GM12878 (cell line): Measurements from ENCODE around the gene SORBS2. TPM values are rescaled to one million over a fixed set of nuclear protein-coding genes. Genes with fewer than 3 reads are reported as not detected.

Experiments
- ATAC-seq: fragments of 200-7000 bp; cut with Tn5 transposase; 3 replicates; pipeline ENCODE4 v1.9.1; 2020; ENCODE audit warnings: mild to moderate bottlenecking, moderate library complexity
- BruUV-seq: library from RNA; stranded (reverse); fragments of 400-500 nt; replicated peaks from 2 replicates; lab custom pipeline; 2021; lab: Mats Ljungman, UMichigan
- CTCF ChIA-PET: fragments of 300-600 bp; sonication (Branson Sonifier 250); formaldehyde crosslinking; extraction: SDS; loops from one replicate; lab custom pipeline; 2021; ENCODE audit warnings: inconsistent platforms; lab: Yijun Ruan, JAX
- POLR2A ChIA-PET: fragments of 350-600 bp; formaldehyde crosslinking; extraction: SDS; loops from one replicate; lab custom pipeline; 2021; ENCODE audit warnings: inconsistent platforms; lab: Charles Lee
- RAD21 ChIA-PET: fragments of 300-600 bp; sonication (Branson Sonifier 250); formaldehyde crosslinking; loops from one replicate; lab custom pipeline; 2023; ENCODE audit warnings: antibody characterized with exemption; ENCODE audit not compliant: unreplicated experiment; lab: Charles Lee
- SMC1A ChIA-PET: fragments of 300-600 bp; sonication (Branson Sonifier 250); formaldehyde crosslinking; loops from one replicate; lab custom pipeline; 2023; ENCODE audit not compliant: unreplicated experiment, uncharacterized antibody; lab: Charles Lee
- DNase-seq: peaks from one replicate; pipeline ENCODE4 v3.0.0-alpha.2; 2011; ENCODE audit warnings: low read depth, low spot score
- FAIRE-seq: peaks from 3 replicates; lab custom pipeline; 2011; peaks lifted over from hg19 to GRCh38; lab: Jason Lieb, UNC
- H2AFZ ChIP-seq: 2 replicates; pipeline ENCODE4 v1.6.0; 2011; ENCODE audit warnings: low read depth, low read length, control low read depth; ENCODE audit not compliant: control insufficient read depth
- H3K27ac ChIP-seq: 2 replicates; pipeline ENCODE4 v1.5.1; 2011; ENCODE audit warnings: control low read depth; ENCODE audit not compliant: control insufficient read depth, insufficient read depth
- H3K27me3 ChIP-seq, 2 experiments: replicated peaks in 1 of 2; 2 replicates each; pipeline versions ENCODE4 v1.6.0 to v1.6.1; 2011; ENCODE audit warnings: low read length in 1 of 2; ENCODE audit not compliant: control insufficient read depth in 2 of 2, insufficient read depth in 2 of 2
- H3K36me3 ChIP-seq, 2 experiments: 2 replicates each; pipeline ENCODE4 v1.5.1; 2011; ENCODE audit warnings: low read length in 1 of 2; ENCODE audit not compliant: control insufficient read depth in 2 of 2, insufficient read depth in 2 of 2
- H3K4me1 ChIP-seq: 2 replicates; pipeline ENCODE4 v1.6.1; 2011; ENCODE audit warnings: mild to moderate bottlenecking, low read length, moderate library complexity, mixed read lengths; ENCODE audit not compliant: control insufficient read depth, insufficient read depth
- H3K4me2 ChIP-seq: 2 replicates; pipeline ENCODE4 v1.6.0; 2011; ENCODE audit warnings: control low read depth; ENCODE audit not compliant: control insufficient read depth, insufficient read depth
- H3K4me3 ChIP-seq: fragments of 200-600 bp; sonication (generic); 2 replicates; pipeline ENCODE4 v1.5.1; 2016
- H3K79me2 ChIP-seq: 2 replicates; pipeline ENCODE4 v1.6.0; 2011; ENCODE audit warnings: low read length; ENCODE audit not compliant: control insufficient read depth, insufficient read depth
- H3K9ac ChIP-seq: 2 replicates; pipeline ENCODE4 v1.8.0; 2011; ENCODE audit warnings: low read length, control low read depth, mixed read lengths; ENCODE audit not compliant: control insufficient read depth, insufficient read depth
- H3K9me3 ChIP-seq: replicated peaks from 3 replicates; pipeline ENCODE4 v1.5.1; 2011; ENCODE audit warnings: mild to moderate bottlenecking, low read length; ENCODE audit not compliant: control insufficient read depth, insufficient read depth
- H4K20me1 ChIP-seq: 2 replicates; pipeline ENCODE4 v1.6.0; 2011; ENCODE audit not compliant: control insufficient read depth, insufficient read depth
- DPF2 ChIP-seq: fragments of 450-650 bp; IDR thresholded peaks from 2 replicates; pipeline ENCODE4 v1.6.1; 2017; ENCODE audit warnings: mild to moderate bottlenecking
- EZH2 ChIP-seq: IDR thresholded peaks from 2 replicates; pipeline ENCODE4 v1.6.1; 2012; ENCODE audit warnings: low read depth, mild to moderate bottlenecking, control low read depth, inconsistent platforms, low read length, borderline replicate concordance; ENCODE audit not compliant: control insufficient read depth
- IRF4 ChIP-seq: IDR thresholded peaks from 2 replicates; pipeline ENCODE4 v1.6.1; 2011; ENCODE audit warnings: low read depth, low read length
- MEF2B ChIP-seq: fragments of 450-650 bp; IDR thresholded peaks from 2 replicates; pipeline ENCODE4 v1.6.1; 2018; ENCODE audit warnings: mild to moderate bottlenecking, moderate library complexity; ENCODE audit not compliant: partially characterized antibody, poor library complexity, severe bottlenecking
- MYC ChIP-seq: IDR thresholded peaks from 2 replicates; pipeline ENCODE4 v1.6.1; 2011; ENCODE audit warnings: mild to moderate bottlenecking, low read length, moderate library complexity, inconsistent platforms; ENCODE audit not compliant: insufficient read depth, insufficient replicate concordance, insufficient read length, severe bottlenecking
- NR2C1 ChIP-seq: fragments of 450-650 bp; IDR thresholded peaks from 2 replicates; pipeline ENCODE4 v1.6.1; 2017; ENCODE audit warnings: antibody characterized with exemption, mild to moderate bottlenecking, moderate library complexity
- PML ChIP-seq: IDR thresholded peaks from 2 replicates; pipeline ENCODE4 v1.6.1; 2012; ENCODE audit warnings: low read length, inconsistent platforms
- SIX5 ChIP-seq: IDR thresholded peaks from 2 replicates; pipeline ENCODE4 v1.6.1; 2011; ENCODE audit warnings: mild to moderate bottlenecking, low read depth, low read length, moderate library complexity; ENCODE audit not compliant: severe bottlenecking
- SP1 ChIP-seq: IDR thresholded peaks from one replicate; pipeline ENCODE4 v1.6.1; 2011; ENCODE audit warnings: low read depth, low read length
- SREBF2 ChIP-seq: IDR thresholded peaks from 2 replicates; pipeline ENCODE4 v1.6.1; 2012; ENCODE audit warnings: mild to moderate bottlenecking, low read length
- TCF12 ChIP-seq: IDR thresholded peaks from 2 replicates; pipeline ENCODE4 v1.6.1; 2011; ENCODE audit warnings: low read depth, mild to moderate bottlenecking, low read length
- ZNF207 ChIP-seq: fragments of 450-650 bp; IDR thresholded peaks from 2 replicates; pipeline ENCODE4 v1.6.1; 2014; ENCODE audit warnings: antibody characterized with exemption, mild to moderate bottlenecking, borderline replicate concordance
- ZSCAN29 ChIP-seq: fragments of 450-650 bp; IDR thresholded peaks from 2 replicates; pipeline ENCODE4 v1.6.1; 2017; ENCODE audit warnings: mild to moderate bottlenecking, moderate library complexity
- WGBS: methylation state at CpG from one replicate; pipeline ENCODE4 v1.1.6; 2016; ENCODE audit warnings: low lambda C conversion rate; ENCODE audit not compliant: insufficient replicate concordance, insufficient coverage; ENCODE audit errors: missing lambda C conversion rate; 5-methylcytosine and 5-hydroxymethylcytosine counted together
- in situ Hi-C: fragments of 300-500 bp; cut with MboI; formaldehyde crosslinking; loops from 9 replicates; pipeline ENCODE4 v1.14.3; 2018; ENCODE audit warnings: mixed read lengths
- intact Hi-C: fragments of 100-400 bp; cut with micrococcal nuclease; formaldehyde crosslinking; loops from one replicate; pipeline ENCODE4 v1.14.2; 2022; ENCODE audit not compliant: unreplicated experiment
- polyA plus RNA-seq, 11 experiments: library from polyadenylated mRNA; depleted of rRNA in 4 of 11; unstranded in 6 of 11; stranded (reverse) in 5 of 11; fragments of >200 nt; fragmentation: Nextera tagmentation in 4 of 11; fragmentation: Illumina TruSeq in 1 of 11; extraction: Ambion mirVana in 4 of 11; extraction: Trizol in 1 of 11; gene quantifications; 1 replicate in 1 of 11; 2 replicates in 10 of 11; pipeline versions ENCODE4 v1.2.1 to v1.2.3, GENCODE V29; 2011 to 2016; ENCODE audit warnings: inconsistent platforms in 2 of 11, missing spikeins in 2 of 11, low read depth in 1 of 11
- total RNA-seq, 4 experiments: library from RNA; depleted of rRNA in 3 of 4; stranded (reverse); fragments of >200 nt in 3 of 4; fragmentation: Illumina TruSeq in 1 of 4; extraction: Trizol in 1 of 4; gene quantifications; 2 replicates each; pipeline versions ENCODE4 v1.2.1 to v1.2.3, GENCODE V29; 2013 to 2021
- TF ChIP-seq, protein P1 (sequence below): fragments of 450-650 bp; IDR thresholded peaks from 2 replicates; pipeline ENCODE4 v1.6.1; 2018; ENCODE audit warnings: mild to moderate bottlenecking, low read depth, moderate library complexity; ENCODE audit not compliant: partially characterized antibody
- TF ChIP-seq, protein P2 (sequence below), 3 experiments: IDR thresholded peaks in 2 of 3; conservative IDR thresholded peaks in 1 of 3; 2 replicates each; pipeline ENCODE4 v1.5.1; 2011; ENCODE audit warnings: low read depth in 3 of 3, low read length in 3 of 3, mild to moderate bottlenecking in 3 of 3, control low read depth in 2 of 3, moderate library complexity in 2 of 3, inconsistent platforms in 1 of 3, mixed read lengths in 1 of 3; ENCODE audit not compliant: control insufficient read depth in 2 of 3, insufficient read depth in 1 of 3; ENCODE audit errors: extremely low read depth in 1 of 3
- TF ChIP-seq, protein P3 (sequence below): fragments of 450-650 bp; formaldehyde crosslinking; IDR thresholded peaks from 2 replicates; pipeline ENCODE4 v1.5.0; 2022; ENCODE audit warnings: mild to moderate bottlenecking, missing genetic modification characterization

The SORBS2 gene
- total and polyA plus RNA-seq, 10 of the 15 experiments (the other 5 are each of a cell fraction or from before 2014, with no cell fraction given), result 0.06 to 3.0 (median 0.79) TPM

- Histone ChIP-seq H4K20me1 (no peaks in the 10 kb centered on the region), H3K36me3 (no peaks in the 10 kb centered on the region), H3K79me2 (no peaks in the 10 kb centered on the region), H3K4me1 (no peaks in the 10 kb centered on the region), H3K9ac (no peak overlapping the region), H3K4me3 (no peak overlapping the region), H3K27me3 (no peaks in the 10 kb centered on the region), H3K27ac (no peak overlapping the region), H3K9me3 (no peaks in the 10 kb centered on the region), H3K4me2 (no peak overlapping the region), H2AFZ (no peak overlapping the region)
- SMC1A ChIA-PET, result interaction anchor here (0.9 to 2.0 kb wide), 2 partner anchors 48 to 397 kb away, joined by 4 to 7 read pairs; no protein-coding TSS in a partner anchor
- WGBS, result 54% methylated on average over 12 of the region's 12 CpGs
- BruUV-seq, result no TSS peak
- no peak for DNase-seq
- ATAC-seq, result no peak
- FAIRE-seq, result no peak
- RAD21 ChIA-PET, result no interaction called here
- intact Hi-C loops, result loop anchor here (5.0 to 10.0 kb wide), 3 partner anchors 202 to 595 kb away; partner anchors contain the start of genes ANKRD37 and LRP2BP
- CTCF ChIA-PET, result interaction anchor here (0.7 to 3.4 kb wide), 10 partner anchors 8 to 538 kb away, joined by 3 to 41 read pairs (median 8); no protein-coding TSS in a partner anchor
- POLR2A ChIA-PET, result no interaction called here
- in situ Hi-C loops, result no loop called here
- no peak for TF ChIP-seq PML
- TF ChIP-seq, protein P1, sequence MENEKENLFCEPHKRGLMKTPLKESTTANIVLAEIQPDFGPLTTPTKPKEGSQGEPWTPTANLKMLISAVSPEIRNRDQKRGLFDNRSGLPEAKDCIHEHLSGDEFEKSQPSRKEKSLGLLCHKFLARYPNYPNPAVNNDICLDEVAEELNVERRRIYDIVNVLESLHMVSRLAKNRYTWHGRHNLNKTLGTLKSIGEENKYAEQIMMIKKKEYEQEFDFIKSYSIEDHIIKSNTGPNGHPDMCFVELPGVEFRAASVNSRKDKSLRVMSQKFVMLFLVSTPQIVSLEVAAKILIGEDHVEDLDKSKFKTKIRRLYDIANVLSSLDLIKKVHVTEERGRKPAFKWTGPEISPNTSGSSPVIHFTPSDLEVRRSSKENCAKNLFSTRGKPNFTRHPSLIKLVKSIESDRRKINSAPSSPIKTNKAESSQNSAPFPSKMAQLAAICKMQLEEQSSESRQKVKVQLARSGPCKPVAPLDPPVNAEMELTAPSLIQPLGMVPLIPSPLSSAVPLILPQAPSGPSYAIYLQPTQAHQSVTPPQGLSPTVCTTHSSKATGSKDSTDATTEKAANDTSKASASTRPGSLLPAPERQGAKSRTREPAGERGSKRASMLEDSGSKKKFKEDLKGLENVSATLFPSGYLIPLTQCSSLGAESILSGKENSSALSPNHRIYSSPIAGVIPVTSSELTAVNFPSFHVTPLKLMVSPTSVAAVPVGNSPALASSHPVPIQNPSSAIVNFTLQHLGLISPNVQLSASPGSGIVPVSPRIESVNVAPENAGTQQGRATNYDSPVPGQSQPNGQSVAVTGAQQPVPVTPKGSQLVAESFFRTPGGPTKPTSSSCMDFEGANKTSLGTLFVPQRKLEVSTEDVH, result no peak
- no peak for TF ChIP-seq MEF2B
- TF ChIP-seq, protein P2, sequence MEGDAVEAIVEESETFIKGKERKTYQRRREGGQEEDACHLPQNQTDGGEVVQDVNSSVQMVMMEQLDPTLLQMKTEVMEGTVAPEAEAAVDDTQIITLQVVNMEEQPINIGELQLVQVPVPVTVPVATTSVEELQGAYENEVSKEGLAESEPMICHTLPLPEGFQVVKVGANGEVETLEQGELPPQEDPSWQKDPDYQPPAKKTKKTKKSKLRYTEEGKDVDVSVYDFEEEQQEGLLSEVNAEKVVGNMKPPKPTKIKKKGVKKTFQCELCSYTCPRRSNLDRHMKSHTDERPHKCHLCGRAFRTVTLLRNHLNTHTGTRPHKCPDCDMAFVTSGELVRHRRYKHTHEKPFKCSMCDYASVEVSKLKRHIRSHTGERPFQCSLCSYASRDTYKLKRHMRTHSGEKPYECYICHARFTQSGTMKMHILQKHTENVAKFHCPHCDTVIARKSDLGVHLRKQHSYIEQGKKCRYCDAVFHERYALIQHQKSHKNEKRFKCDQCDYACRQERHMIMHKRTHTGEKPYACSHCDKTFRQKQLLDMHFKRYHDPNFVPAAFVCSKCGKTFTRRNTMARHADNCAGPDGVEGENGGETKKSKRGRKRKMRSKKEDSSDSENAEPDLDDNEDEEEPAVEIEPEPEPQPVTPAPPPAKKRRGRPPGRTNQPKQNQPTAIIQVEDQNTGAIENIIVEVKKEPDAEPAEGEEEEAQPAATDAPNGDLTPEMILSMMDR (IDR thresholded peaks at IDR 0.05 in 2 of 3, conservative IDR thresholded peaks at IDR 0.05 in 1 of 3; ENCODE audit: control insufficient read depth in 2 of 3, extremely low read depth in 1 of 3, insufficient read depth in 1 of 3, low read depth in 3 of 3, low read length in 3 of 3), result no peak
- no peak for TF ChIP-seq SP1
- no peak for TF ChIP-seq EZH2
- no peak for TF ChIP-seq SIX5
- no peak for TF ChIP-seq IRF4
- TF ChIP-seq ZNF207, result no peak
- no peak for TF ChIP-seq DPF2
- TF ChIP-seq NR2C1, result no peak
- no peak for TF ChIP-seq ZSCAN29
- TF ChIP-seq SREBF2, result no peak
- TF ChIP-seq, protein P3, sequence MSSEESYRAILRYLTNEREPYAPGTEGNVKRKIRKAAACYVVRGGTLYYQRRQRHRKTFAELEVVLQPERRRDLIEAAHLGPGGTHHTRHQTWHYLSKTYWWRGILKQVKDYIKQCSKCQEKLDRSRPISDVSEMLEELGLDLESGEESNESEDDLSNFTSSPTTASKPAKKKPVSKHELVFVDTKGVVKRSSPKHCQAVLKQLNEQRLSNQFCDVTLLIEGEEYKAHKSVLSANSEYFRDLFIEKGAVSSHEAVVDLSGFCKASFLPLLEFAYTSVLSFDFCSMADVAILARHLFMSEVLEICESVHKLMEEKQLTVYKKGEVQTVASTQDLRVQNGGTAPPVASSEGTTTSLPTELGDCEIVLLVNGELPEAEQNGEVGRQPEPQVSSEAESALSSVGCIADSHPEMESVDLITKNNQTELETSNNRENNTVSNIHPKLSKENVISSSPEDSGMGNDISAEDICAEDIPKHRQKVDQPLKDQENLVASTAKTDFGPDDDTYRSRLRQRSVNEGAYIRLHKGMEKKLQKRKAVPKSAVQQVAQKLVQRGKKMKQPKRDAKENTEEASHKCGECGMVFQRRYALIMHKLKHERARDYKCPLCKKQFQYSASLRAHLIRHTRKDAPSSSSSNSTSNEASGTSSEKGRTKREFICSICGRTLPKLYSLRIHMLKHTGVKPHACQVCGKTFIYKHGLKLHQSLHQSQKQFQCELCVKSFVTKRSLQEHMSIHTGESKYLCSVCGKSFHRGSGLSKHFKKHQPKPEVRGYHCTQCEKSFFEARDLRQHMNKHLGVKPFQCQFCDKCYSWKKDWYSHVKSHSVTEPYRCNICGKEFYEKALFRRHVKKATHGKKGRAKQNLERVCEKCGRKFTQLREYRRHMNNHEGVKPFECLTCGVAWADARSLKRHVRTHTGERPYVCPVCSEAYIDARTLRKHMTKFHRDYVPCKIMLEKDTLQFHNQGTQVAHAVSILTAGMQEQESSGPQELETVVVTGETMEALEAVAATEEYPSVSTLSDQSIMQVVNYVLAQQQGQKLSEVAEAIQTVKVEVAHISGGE (CRISPR knock-in tag), result no peak
- TF ChIP-seq TCF12, result no peak
- TF ChIP-seq MYC, result no peak
Observed at GRCh38 chr4:185599553-185600243, 212.3 kb downstream of the SORBS2 start.
